ENCODE results near the gene RNASE1. TPM values are rescaled to one million over a fixed set of nuclear protein-coding genes. Genes with fewer than 3 reads are reported as not detected.

Gene RNASE1
- total and polyA plus RNA-seq, 2 experiments from 2014 or later: 0.56 to 1.7 TPM

- no peaks in the 10 kb centered on the region for H3K79me2 ChIP-seq (replicated peaks; ENCODE audit: insufficient read depth)
- Mint-ChIP-seq H3K36me3 (ENCODE audit: low read depth) (peaks cover 5% of the 10 kb centered on the region; the same call in 1 of the 3 replicates), H3K4me1 (peaks cover 21% of the 10 kb centered on the region), H3K9me3 (peaks cover 7% of the 10 kb centered on the region; the same call in 2 of the 3 replicates), H3K27me3 (ENCODE audit: insufficient read depth, low read depth, poor library complexity) (peaks cover 8% of the 10 kb centered on the region), H3K27ac (no peak overlapping the region), H3K4me3 (no peak overlapping the region)
- ATAC-seq (no peak), DNase-seq (ENCODE audit: low spot score) (no peak)
- no peaks in the 10 kb centered on the region for H3K27me3 ChIP-seq (ENCODE audit: insufficient read depth)
- H3K27ac ChIP-seq (ENCODE audit: low read depth): no peak overlapping the region
- no peak overlapping the region for H3K4me2 ChIP-seq
- TF ChIP-seq POLR2AphosphoS5 (IDR thresholded peaks at IDR 0.05; ENCODE audit: low read depth) (no peak), CREB1 (CRISPR knock-in tag; IDR thresholded peaks at IDR 0.05; ENCODE audit: low read depth) (no peak), EZH2phosphoT487 (IDR thresholded peaks at IDR 0.05; ENCODE audit: unreplicated experiment) (no peak), NANOG (IDR thresholded peaks at IDR 0.05; ENCODE audit: borderline replicate concordance) (no peak), JUNB (IDR thresholded peaks at IDR 0.05; ENCODE audit: unreplicated experiment) (no peak), EZH2 (IDR thresholded peaks at IDR 0.05; ENCODE audit: low read depth, unreplicated experiment) (no peak), REST (IDR thresholded peaks at IDR 0.05; ENCODE audit: unreplicated experiment) (no peak), ZNF114 (CRISPR knock-in tag; IDR thresholded peaks at IDR 0.05) (no peak), STAT1 (IDR thresholded peaks at IDR 0.05; ENCODE audit: unreplicated experiment) (no peak), ZNF331 (CRISPR knock-in tag; IDR thresholded peaks at IDR 0.05; ENCODE audit: low read depth) (no peak)
- TF ChIP-seq, protein P1, sequence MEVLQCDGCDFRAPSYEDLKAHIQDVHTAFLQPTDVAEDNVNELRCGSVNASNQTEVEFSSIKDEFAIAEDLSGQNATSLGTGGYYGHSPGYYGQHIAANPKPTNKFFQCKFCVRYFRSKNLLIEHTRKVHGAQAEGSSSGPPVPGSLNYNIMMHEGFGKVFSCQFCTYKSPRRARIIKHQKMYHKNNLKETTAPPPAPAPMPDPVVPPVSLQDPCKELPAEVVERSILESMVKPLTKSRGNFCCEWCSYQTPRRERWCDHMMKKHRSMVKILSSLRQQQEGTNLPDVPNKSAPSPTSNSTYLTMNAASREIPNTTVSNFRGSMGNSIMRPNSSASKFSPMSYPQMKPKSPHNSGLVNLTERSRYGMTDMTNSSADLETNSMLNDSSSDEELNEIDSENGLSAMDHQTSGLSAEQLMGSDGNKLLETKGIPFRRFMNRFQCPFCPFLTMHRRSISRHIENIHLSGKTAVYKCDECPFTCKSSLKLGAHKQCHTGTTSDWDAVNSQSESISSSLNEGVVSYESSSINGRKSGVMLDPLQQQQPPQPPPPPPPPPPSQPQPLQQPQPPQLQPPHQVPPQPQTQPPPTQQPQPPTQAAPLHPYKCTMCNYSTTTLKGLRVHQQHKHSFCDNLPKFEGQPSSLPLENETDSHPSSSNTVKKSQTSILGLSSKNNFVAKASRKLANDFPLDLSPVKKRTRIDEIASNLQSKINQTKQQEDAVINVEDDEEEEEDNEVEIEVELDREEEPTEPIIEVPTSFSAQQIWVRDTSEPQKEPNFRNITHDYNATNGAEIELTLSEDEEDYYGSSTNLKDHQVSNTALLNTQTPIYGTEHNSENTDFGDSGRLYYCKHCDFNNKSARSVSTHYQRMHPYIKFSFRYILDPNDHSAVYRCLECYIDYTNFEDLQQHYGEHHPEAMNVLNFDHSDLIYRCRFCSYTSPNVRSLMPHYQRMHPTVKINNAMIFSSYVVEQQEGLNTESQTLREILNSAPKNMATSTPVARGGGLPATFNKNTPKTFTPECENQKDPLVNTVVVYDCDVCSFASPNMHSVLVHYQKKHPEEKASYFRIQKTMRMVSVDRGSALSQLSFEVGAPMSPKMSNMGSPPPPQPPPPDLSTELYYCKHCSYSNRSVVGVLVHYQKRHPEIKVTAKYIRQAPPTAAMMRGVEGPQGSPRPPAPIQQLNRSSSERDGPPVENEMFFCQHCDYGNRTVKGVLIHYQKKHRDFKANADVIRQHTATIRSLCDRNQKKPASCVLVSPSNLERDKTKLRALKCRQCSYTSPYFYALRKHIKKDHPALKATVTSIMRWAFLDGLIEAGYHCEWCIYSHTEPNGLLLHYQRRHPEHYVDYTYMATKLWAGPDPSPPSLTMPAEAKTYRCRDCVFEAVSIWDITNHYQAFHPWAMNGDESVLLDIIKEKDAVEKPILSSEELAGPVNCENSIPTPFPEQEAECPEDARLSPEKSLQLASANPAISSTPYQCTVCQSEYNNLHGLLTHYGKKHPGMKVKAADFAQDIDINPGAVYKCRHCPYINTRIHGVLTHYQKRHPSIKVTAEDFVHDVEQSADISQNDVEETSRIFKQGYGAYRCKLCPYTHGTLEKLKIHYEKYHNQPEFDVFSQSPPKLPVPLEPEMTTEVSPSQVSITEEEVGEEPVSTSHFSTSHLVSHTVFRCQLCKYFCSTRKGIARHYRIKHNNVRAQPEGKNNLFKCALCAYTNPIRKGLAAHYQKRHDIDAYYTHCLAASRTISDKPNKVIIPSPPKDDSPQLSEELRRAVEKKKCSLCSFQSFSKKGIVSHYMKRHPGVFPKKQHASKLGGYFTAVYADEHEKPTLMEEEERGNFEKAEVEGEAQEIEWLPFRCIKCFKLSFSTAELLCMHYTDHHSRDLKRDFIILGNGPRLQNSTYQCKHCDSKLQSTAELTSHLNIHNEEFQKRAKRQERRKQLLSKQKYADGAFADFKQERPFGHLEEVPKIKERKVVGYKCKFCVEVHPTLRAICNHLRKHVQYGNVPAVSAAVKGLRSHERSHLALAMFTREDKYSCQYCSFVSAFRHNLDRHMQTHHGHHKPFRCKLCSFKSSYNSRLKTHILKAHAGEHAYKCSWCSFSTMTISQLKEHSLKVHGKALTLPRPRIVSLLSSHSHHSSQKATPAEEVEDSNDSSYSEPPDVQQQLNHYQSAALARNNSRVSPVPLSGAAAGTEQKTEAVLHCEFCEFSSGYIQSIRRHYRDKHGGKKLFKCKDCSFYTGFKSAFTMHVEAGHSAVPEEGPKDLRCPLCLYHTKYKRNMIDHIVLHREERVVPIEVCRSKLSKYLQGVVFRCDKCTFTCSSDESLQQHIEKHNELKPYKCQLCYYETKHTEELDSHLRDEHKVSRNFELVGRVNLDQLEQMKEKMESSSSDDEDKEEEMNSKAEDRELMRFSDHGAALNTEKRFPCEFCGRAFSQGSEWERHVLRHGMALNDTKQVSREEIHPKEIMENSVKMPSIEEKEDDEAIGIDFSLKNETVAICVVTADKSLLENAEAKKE (CRISPR knock-in tag; IDR thresholded peaks at IDR 0.05): no peak
- TF ChIP-seq, protein P2, sequence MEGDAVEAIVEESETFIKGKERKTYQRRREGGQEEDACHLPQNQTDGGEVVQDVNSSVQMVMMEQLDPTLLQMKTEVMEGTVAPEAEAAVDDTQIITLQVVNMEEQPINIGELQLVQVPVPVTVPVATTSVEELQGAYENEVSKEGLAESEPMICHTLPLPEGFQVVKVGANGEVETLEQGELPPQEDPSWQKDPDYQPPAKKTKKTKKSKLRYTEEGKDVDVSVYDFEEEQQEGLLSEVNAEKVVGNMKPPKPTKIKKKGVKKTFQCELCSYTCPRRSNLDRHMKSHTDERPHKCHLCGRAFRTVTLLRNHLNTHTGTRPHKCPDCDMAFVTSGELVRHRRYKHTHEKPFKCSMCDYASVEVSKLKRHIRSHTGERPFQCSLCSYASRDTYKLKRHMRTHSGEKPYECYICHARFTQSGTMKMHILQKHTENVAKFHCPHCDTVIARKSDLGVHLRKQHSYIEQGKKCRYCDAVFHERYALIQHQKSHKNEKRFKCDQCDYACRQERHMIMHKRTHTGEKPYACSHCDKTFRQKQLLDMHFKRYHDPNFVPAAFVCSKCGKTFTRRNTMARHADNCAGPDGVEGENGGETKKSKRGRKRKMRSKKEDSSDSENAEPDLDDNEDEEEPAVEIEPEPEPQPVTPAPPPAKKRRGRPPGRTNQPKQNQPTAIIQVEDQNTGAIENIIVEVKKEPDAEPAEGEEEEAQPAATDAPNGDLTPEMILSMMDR (conservative IDR thresholded peaks at IDR 0.05; ENCODE audit: low read depth in 2 of 2): no peak
- no peaks in the 10 kb centered on the region; the same call in 1 of the 2 replicates for H3F3A ChIP-seq (replicated peaks; ENCODE audit: low read depth)
- H3K4me1 ChIP-seq (ENCODE audit: insufficient read depth): peaks cover 17% of the 10 kb centered on the region
- H4K20me1 ChIP-seq (replicated peaks; ENCODE audit: insufficient read depth): no peaks in the 10 kb centered on the region
- H3K4me3 ChIP-seq: no peak overlapping the region
- no peaks in the 10 kb centered on the region for H3K36me3 ChIP-seq (ENCODE audit: insufficient read depth)
- no peaks in the 10 kb centered on the region; the same call in 1 of the 2 replicates for H3K9me2 ChIP-seq (ENCODE audit: insufficient read depth)
- H2AFZ ChIP-seq: no peak overlapping the region
Measured at GRCh38 chr14:20769421-20769820, 33.2 kb downstream of the RNASE1 start.
